GM21381 (cell line): ENCODE results near the gene NDUFS6.
"Not testable (repeated sequence)": the region's sequence is repeated elsewhere in the genome, so short reads cannot be mapped to it uniquely, and the experiment has no call there.

Experiments
- ATAC-seq: cut with Tn5 transposase; IDR thresholded peaks from one replicate; pipeline ENCODE4 v1.9.1; 2021; ENCODE audit warnings: mild to moderate bottlenecking, moderate library complexity; ENCODE audit not compliant: unreplicated experiment

The NDUFS6 gene

GRCh38 chr5:1830571-1831228 lies 29.5 kb downstream of the NDUFS6 start:
- no peak for ATAC-seq

- no peak for ATAC-seq
Measured at GRCh38 chr5:1831257-1831656, 30.1 kb downstream of the NDUFS6 start.

GRCh38 chr5:1831677-1832313 lies 30.6 kb downstream of the NDUFS6 start:
- ATAC-seq: no peak

- no peak for ATAC-seq
Measured at GRCh38 chr5:1832511-1833250, 31.5 kb downstream of the NDUFS6 start.

- no peak for ATAC-seq
Measured at GRCh38 chr5:1833264-1834021, 32.2 kb downstream of the NDUFS6 start.

GRCh38 chr5:1834022-1834551 lies 32.9 kb downstream of the NDUFS6 start:
- ATAC-seq: no peak

- no peak for ATAC-seq
Measured at GRCh38 chr5:1834721-1835429, 33.7 kb downstream of the NDUFS6 start.

- ATAC-seq: no peak
Measured at GRCh38 chr5:1835431-1835830, 34.2 kb downstream of the NDUFS6 start.

- no peak for ATAC-seq
Measured at GRCh38 chr5:1836176-1836890, 35.1 kb downstream of the NDUFS6 start.

GRCh38 chr5:1836891-1837880 lies 36.0 kb downstream of the NDUFS6 start:
- ATAC-seq: no peak

GRCh38 chr5:1838013-1838412 lies 36.8 kb downstream of the NDUFS6 start:
- no peak for ATAC-seq

- no peak for ATAC-seq
Measured at GRCh38 chr5:1840071-1840547, 38.9 kb downstream of the NDUFS6 start.

- no peak for ATAC-seq
Measured at GRCh38 chr5:1840741-1841521, 39.7 kb downstream of the NDUFS6 start.

GRCh38 chr5:1842004-1842819 lies 41.0 kb downstream of the NDUFS6 start:
- ATAC-seq: no peak

- not testable (repeated sequence) for ATAC-seq
Measured at GRCh38 chr5:1843761-1844160, 42.6 kb downstream of the NDUFS6 start.

GRCh38 chr5:1844708-1845436 lies 43.7 kb downstream of the NDUFS6 start:
- ATAC-seq: no peak
